ENCODE results near the gene RRP15.

- TF ChIP-seq, protein P1, sequence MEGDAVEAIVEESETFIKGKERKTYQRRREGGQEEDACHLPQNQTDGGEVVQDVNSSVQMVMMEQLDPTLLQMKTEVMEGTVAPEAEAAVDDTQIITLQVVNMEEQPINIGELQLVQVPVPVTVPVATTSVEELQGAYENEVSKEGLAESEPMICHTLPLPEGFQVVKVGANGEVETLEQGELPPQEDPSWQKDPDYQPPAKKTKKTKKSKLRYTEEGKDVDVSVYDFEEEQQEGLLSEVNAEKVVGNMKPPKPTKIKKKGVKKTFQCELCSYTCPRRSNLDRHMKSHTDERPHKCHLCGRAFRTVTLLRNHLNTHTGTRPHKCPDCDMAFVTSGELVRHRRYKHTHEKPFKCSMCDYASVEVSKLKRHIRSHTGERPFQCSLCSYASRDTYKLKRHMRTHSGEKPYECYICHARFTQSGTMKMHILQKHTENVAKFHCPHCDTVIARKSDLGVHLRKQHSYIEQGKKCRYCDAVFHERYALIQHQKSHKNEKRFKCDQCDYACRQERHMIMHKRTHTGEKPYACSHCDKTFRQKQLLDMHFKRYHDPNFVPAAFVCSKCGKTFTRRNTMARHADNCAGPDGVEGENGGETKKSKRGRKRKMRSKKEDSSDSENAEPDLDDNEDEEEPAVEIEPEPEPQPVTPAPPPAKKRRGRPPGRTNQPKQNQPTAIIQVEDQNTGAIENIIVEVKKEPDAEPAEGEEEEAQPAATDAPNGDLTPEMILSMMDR (conservative IDR thresholded peaks at IDR 0.05; ENCODE audit: low read depth, low read length), result no peak
- TF ChIP-seq EZH2 (IDR thresholded peaks at IDR 0.05; ENCODE audit: borderline replicate concordance, low read depth, low read length, poor library complexity, severe bottlenecking), result no peak
Observed at GRCh38 chr1:218322762-218323161, 37.7 kb downstream of the RRP15 start.

Measured in A673 (cell line).